Measurements from ENCODE around the gene FKBP10.

DNA sequence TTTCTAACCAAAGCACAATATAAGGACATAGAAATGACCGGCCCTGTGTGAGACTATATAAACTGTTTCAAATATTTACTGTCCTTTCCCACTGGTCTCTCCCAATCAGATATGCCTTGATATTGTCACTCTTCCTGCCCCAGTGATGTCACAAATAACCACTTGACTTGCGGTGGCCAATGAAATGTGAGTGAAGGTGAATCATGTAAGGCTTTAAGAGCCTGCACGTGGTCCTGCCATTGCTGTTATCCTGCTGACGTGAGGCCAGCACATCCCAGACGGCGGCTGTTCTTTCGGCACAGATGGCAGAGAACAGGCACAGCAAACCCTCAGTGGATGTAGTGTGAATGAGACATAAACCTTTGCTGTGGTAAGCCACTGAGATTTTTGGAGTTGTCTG is 57.8 kb downstream of the FKBP10 start:
- no peak for TF ChIP-seq CTCF (IDR thresholded peaks at IDR 0.05; ENCODE audit: low read depth, low read length)
- TF ChIP-seq POLR2A (IDR thresholded peaks at IDR 0.05; ENCODE audit: extremely low read depth, insufficient read length), result no peak
